SH-SY5Y (cell line): ENCODE measurements around the gene AANAT.

ENCODE experiments used
- GATA2 ChIP-seq: IDR thresholded peaks from 2 replicates; pipeline ENCODE4 v1.6.1; 2011; ENCODE audit warnings: mild to moderate bottlenecking, low read depth, low read length
- GATA3 ChIP-seq: IDR thresholded peaks from 2 replicates; pipeline ENCODE4 v1.6.1; 2011; ENCODE audit warnings: low read depth, mild to moderate bottlenecking, low read length, moderate library complexity

DNA sequence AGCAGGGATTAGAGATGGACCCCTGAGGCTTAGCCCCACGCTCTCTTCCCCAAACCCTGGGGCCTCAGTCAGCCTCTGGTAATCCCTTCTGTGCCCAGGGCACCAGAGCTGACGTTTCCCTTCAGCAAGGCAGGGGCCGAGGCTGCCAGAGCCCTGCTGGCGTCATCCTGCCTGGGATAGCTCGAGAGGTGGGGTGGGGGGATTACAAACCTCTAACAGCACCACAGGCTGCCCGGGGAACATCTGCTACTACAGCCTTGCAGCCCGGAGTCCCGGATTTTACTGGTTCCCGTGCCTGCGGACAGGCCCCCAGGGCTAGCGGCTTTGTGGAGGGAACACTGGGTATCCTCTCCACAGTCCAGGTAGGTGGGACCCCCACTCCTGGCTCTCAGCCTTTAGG lies at the start of gene AANAT:
- TF ChIP-seq GATA2 (no peak), GATA3 (no peak)
